HepG2 (cell line): ENCODE measurements around the gene DNASE1. TPM values are rescaled to one million over a fixed set of nuclear protein-coding genes. Genes with fewer than 3 reads are reported as not detected.

ENCODE experiments used
- CREM ChIP-seq, 2 experiments: sonication (generic) in 1 of 2; formaldehyde crosslinking in 1 of 2; IDR thresholded peaks; 2 replicates each; pipeline versions ENCODE4 v1.4.0 to v1.6.1; 2016 to 2020; ENCODE audit warnings: antibody characterized with exemption in 1 of 2, mild to moderate bottlenecking in 1 of 2, missing genetic modification reagents in 1 of 2
- ELF3 ChIP-seq: IDR thresholded peaks from 2 replicates; pipeline ENCODE4 v1.6.1; 2016; ENCODE audit warnings: missing genetic modification reagents, missing compliant biosample characterization
- HMGXB3 ChIP-seq: sonication (generic); formaldehyde crosslinking; IDR thresholded peaks from 2 replicates; pipeline ENCODE4 v1.4.0; 2020; ENCODE audit warnings: missing genetic modification reagents, borderline replicate concordance
- HMGXB4 ChIP-seq, 2 experiments: sonication (generic) in 1 of 2; formaldehyde crosslinking in 1 of 2; IDR thresholded peaks; 2 replicates each; pipeline versions ENCODE4 v1.4.0 to v1.6.1; 2018 to 2020; ENCODE audit warnings: missing genetic modification reagents in 2 of 2, borderline replicate concordance in 1 of 2, low read depth in 1 of 2, mild to moderate bottlenecking in 1 of 2, missing biosample characterization in 1 of 2
- MIXL1 ChIP-seq: IDR thresholded peaks from 2 replicates; pipeline ENCODE4 v1.6.1; 2016
- NR3C1 ChIP-seq: sonication (generic); formaldehyde crosslinking; IDR thresholded peaks from 2 replicates; pipeline ENCODE4 v1.4.0; 2020; ENCODE audit warnings: missing genetic modification reagents
- POLR2A ChIP-seq, 2 experiments: IDR thresholded peaks; 2 replicates each; pipeline ENCODE4 v1.6.1; 2011; ENCODE audit warnings: low read depth in 2 of 2, low read length in 2 of 2, mild to moderate bottlenecking in 1 of 2, moderate library complexity in 1 of 2; ENCODE audit not compliant: insufficient read depth in 1 of 2
- STAG1 ChIP-seq: sonication (generic); formaldehyde crosslinking; IDR thresholded peaks from 2 replicates; pipeline ENCODE4 v1.4.0; 2020; ENCODE audit warnings: missing genetic modification reagents
- TAF15 ChIP-seq: fragments of 200-400 bp; formaldehyde crosslinking; IDR thresholded peaks from one replicate; pipeline ENCODE4 v1.6.1; 2018; ENCODE audit warnings: mild to moderate bottlenecking, low read depth, low read length; ENCODE audit not compliant: poor library complexity, severe bottlenecking
- THAP8 ChIP-seq: sonication (generic); formaldehyde crosslinking; IDR thresholded peaks from 2 replicates; pipeline ENCODE4 v1.5.1; 2020; ENCODE audit warnings: missing genetic modification reagents, mild to moderate bottlenecking, borderline replicate concordance
- ZNF136 ChIP-seq: sonication (generic); formaldehyde crosslinking; IDR thresholded peaks from 2 replicates; pipeline ENCODE4 v1.8.1; 2022; ENCODE audit warnings: low read depth, mild to moderate bottlenecking, moderate library complexity, missing genetic modification reagents
- ZNF430 ChIP-seq: sonication (generic); formaldehyde crosslinking; IDR thresholded peaks from 2 replicates; pipeline ENCODE4 v1.9.0; 2021; ENCODE audit warnings: mild to moderate bottlenecking, missing genetic modification reagents
- ZNF557 ChIP-seq: sonication (generic); formaldehyde crosslinking; IDR thresholded peaks from 2 replicates; pipeline ENCODE4 v1.4.0; 2020; ENCODE audit warnings: missing genetic modification reagents
- ZNF687 ChIP-seq: sonication (generic); formaldehyde crosslinking; IDR thresholded peaks from 2 replicates; pipeline ENCODE4 v1.5.1; 2020; ENCODE audit warnings: mild to moderate bottlenecking, missing genetic modification reagents, moderate library complexity
- ZNF784 ChIP-seq: sonication (generic); formaldehyde crosslinking; IDR thresholded peaks from 2 replicates; pipeline ENCODE4 v1.5.1; 2020; ENCODE audit warnings: missing genetic modification reagents, mild to moderate bottlenecking, borderline replicate concordance
- ZNF792 ChIP-seq: IDR thresholded peaks from 2 replicates; pipeline ENCODE4 v1.6.1; 2016
- ZSCAN20 ChIP-seq: sonication (generic); formaldehyde crosslinking; IDR thresholded peaks from 2 replicates; pipeline ENCODE4 v1.4.0; 2020; ENCODE audit warnings: missing genetic modification reagents, mild to moderate bottlenecking, borderline replicate concordance
- polyA plus RNA-seq, 8 experiments: library from polyadenylated mRNA; depleted of rRNA in 3 of 8; stranded (reverse) in 7 of 8; unstranded in 1 of 8; fragments of >200 nt; fragmentation: Illumina TruSeq in 4 of 8; extraction: Trizol in 4 of 8; gene quantifications; 2 replicates each; pipeline versions ENCODE4 v1.2.1 to v1.2.3, GENCODE V29; 2011 to 2016; ENCODE audit warnings: low read depth in 4 of 8, missing spikeins in 1 of 8, mixed read lengths in 1 of 8; ENCODE audit not compliant: insufficient read depth in 1 of 8
- total RNA-seq, 5 experiments: library from RNA; depleted of rRNA; stranded (reverse); fragments of >200 nt; fragmentation: Illumina TruSeq; extraction: Trizol; gene quantifications; 2 replicates each; pipeline ENCODE4 v1.2.3, GENCODE V29; 2016; ENCODE audit warnings: low read depth in 1 of 5

Gene DNASE1
- total and polyA plus RNA-seq, 2 of the 13 experiments (the other 11 are each of a cell fraction or from before 2014, with no cell fraction given) = 7.1 to 11.1 TPM

- TF ChIP-seq ZNF687 (CRISPR knock-in tag) (peak; percentile 54), CREM (IDR thresholded peaks at IDR 0.05) (no peak), CREM (CRISPR knock-in tag; IDR thresholded peaks at IDR 0.05) (no peak), ZSCAN20 (0 out of 2 replicates have a peak, but pooled peaks have one; percentile 29), NR3C1 (CRISPR knock-in tag) (no peak), POLR2A (IDR thresholded peaks at IDR 0.05; ENCODE audit: insufficient read depth in 1 of 2, low read depth in 2 of 2, low read length in 2 of 2) (0 out of 4 replicates have a peak, but pooled peaks of 1 of the 2 experiments have one; percentile 19), HMGXB3 (CRISPR knock-in tag) (no peak), STAG1 (peak; percentile 13), MIXL1 (CRISPR knock-in tag) (0 out of 2 replicates have a peak, but pooled peaks have one; percentile 41), ELF3 (peak; percentile 58; the same call in 1 of the 2 replicates), ZNF430 (peak; percentile 64; the same call in 1 of the 2 replicates), ZNF792 (0 out of 2 replicates have a peak, but pooled peaks have one; percentile 10), TAF15 (no peak), THAP8 (no peak), ZNF136 (no peak), ZNF784 (CRISPR knock-in tag) (no peak), HMGXB4 (CRISPR knock-in tag; IDR thresholded peaks at IDR 0.05; ENCODE audit: borderline replicate concordance in 1 of 2, low read depth in 1 of 2) (no peak), ZNF557 (CRISPR knock-in tag) (no peak)
These were observed 14.3 kb upstream of the DNASE1 start (continued) for GRCh38 chr16:3640207-3640606.
